GM19324 (cell line): Measurements from ENCODE around the gene EZR.

ENCODE experiments used
- ATAC-seq: cut with Tn5 transposase; IDR thresholded peaks from one replicate; pipeline ENCODE4 v1.9.1; 2021; ENCODE audit warnings: mild to moderate bottlenecking, moderate library complexity; ENCODE audit not compliant: unreplicated experiment, low FRiP score

Gene EZR

GRCh38 chr6:158739673-158740072 is 79.5 kb downstream of the EZR start:
- no peak for ATAC-seq

DNA sequence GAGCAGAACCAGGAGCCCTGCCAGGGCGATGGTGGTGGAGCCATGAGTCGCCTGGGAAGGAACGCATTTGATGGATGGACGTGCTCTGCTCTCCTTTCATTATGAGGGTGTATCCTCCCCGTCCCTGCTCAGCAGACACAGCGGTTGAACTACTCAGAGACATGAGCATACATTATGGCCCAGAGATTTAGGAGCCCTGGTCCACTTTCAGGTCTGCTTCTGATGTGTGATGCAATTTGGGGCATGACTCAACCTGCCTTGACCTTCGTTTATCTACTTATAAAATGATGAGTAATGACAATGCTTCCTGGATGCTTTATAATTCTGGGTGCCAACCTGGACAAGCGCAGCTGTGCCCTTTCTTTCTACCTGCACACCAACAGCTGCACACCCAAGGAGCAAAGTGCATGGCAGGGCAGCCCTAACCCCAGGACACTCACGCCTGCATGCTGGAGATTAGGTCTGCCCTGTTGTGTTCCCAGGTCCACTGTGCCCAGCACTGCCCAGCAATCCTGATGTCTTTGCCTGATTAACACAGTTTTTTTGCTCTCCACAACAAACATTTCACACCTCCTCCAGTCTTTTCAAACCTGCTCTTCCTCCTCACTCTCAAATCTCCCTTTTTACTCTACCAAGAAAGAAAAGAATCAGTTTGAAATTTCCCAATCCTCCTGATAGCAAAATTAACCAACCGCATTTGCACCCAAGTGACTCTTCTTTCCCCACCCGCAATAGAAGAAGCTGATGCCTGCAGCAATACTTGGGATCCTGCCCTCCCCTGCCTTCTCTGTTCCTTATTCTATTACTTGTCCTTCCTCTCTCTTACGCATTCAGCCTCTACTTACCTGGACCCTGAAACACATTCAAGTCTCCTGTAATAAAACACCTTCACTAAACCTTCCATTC is 81.2 kb downstream of the EZR start:
- no peak for ATAC-seq

GRCh38 chr6:158737082-158737709 is 82.0 kb downstream of the EZR start:
- ATAC-seq: no peak

DNA sequence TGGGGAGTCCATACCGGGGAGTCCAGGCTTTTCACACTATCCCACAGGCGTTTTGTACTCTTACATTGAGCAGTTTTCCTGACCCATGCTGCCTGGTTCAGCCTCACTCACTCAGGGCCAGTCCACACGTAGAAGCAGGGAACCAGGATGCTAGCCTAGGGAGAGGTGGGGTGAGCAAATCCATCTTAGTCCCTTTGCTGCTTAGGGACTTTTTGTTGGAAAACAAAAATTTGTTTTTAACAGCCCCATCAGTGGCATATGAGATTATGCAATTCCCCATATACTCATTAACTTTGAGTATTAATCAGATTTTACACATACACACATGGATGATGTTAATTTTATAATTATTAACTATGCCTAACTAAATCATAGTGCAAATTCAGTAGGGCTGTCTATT is 84.2 kb downstream of the EZR start:
- ATAC-seq: no peak

DNA sequence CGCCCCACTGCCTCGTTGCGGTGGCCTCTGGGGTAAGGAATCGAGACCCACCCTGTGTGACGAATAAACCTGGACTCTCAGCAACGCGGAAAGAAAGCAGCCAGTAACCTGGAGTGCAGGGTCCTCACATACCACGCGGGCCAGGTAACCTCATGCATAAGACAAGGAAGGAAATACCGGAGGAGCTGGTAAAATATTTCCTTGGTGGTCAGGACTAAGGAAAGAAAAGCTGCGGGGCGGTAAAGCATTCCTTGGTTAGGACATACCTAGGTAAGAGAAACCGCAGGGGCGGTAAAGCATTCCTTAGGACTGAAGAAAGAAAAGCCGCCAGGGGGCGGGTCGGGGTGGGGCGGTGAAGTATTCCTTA is 88.6 kb downstream of the EZR start:
- no peak for ATAC-seq

DNA sequence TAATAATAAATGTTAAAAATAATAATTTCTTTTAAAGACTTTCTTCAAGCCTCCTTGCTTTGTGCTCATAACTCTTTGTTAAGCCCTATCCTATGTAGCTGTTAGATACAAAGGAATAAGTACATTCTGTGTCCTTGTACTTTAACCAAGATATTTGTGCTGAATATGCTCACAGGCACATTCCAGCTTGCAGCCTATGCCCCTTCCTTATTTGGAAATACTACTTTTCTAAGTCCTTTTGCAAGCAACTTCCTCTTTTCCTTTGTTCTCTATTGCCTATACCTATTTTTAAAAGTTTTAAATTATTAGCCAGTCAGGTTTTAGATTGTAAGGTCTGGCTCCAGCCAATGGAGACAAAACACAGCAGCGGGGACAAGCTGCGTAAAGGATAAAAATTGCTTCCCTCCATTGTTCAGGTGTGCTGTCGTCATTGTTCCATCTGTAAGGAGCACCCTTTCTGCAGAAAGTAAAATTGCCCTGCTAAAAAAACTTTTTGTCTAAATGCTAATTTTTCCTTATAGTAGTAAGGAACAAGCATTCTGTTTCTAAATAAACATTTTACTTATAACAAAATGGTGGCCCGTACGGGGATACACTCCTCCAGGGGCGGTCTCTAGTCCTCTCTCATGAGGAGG is 89.1 kb downstream of the EZR start:
- ATAC-seq: no peak

GRCh38 chr6:158725704-158726103 is 93.5 kb downstream of the EZR start:
- no peak for ATAC-seq

- ATAC-seq: no peak
These were observed 96.9 kb downstream of the EZR start for GRCh38 chr6:158722176-158722729.

GRCh38 chr6:158718461-158719046 is 100.6 kb downstream of the EZR start:
- no peak for ATAC-seq

DNA sequence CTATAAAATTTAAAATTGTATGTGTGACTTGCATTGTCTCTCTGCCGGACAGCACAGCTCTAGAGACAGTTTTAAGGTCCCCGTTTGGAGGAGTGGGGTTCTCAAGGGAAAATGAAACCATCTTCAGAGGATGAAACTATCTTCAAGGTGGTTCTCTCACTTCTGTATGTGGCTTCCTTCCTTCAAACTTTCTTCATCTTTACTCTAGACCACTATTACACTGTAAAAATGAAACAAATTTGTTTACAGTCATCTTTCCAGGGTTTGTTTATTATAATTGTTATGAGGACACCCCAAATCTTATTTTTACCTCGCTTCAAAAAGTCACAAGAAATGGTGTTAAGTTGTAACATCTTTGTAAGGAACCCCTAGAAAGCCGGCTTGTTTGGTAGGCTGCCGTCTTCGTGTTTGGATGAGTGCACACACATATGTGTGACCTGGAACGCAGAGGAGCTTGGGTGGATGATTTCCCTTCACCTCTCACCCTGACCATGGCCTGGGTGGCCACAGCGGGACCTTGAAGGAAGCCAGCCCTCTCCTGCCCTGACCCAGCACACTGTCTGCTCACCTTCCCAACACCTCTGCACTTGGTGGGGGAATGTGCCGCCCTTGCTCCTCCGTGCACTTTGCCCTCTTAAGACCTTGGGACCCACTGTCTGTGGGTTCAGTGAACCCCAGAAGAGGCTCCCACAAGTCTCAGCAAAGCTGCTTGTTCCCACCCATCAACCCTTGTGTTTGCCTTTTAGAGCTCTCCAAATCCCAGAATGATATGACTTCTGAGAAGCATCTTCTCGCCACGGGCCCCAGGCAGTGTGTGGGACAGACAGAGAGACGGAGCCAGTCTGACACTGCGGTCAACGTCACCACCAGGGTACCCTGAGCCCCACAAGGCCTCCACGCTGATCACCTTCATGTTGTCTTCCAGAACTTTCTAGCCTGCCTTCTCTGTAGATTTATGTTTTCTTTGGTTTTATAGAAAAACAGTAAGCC is 101.5 kb downstream of the EZR start:
- ATAC-seq: peak; percentile 49
